Stomach (tissue), 4 donors: Measurements from ENCODE around the gene CUZD1.

Experiments
- CTCF ChIP-seq, 7 experiments: fragments of 450-650 bp in 4 of 7; fragments of 200-600 bp in 3 of 7; sonication (generic) in 3 of 7; IDR thresholded peaks; one replicate each; pipeline ENCODE4 v1.5.1; 2016 to 2019; ENCODE audit warnings: antibody characterized with exemption in 7 of 7, control low read depth in 2 of 7, mild to moderate bottlenecking in 1 of 7
- POLR2A ChIP-seq, 4 donors: fragments of 450-650 bp; IDR thresholded peaks; one replicate each; pipeline ENCODE4 v1.6.1; 2016; ENCODE audit warnings: antibody characterized with exemption in 4 of 4, control low read depth in 2 of 4, mild to moderate bottlenecking in 1 of 4, moderate library complexity in 1 of 4

GRCh38 chr10:122815458-122815857 is 30.2 kb downstream of the CUZD1 start:
- TF ChIP-seq CTCF (IDR thresholded peaks at IDR 0.05) (no peak), POLR2A (IDR thresholded peaks at IDR 0.05) (no peak)
